GM19328 (cell line): Measurements from ENCODE around the gene SLC7A5.
"Not testable (repeated sequence)": the region's sequence is repeated elsewhere in the genome, so short reads cannot be mapped to it uniquely, and the experiment has no call there.

Source experiments
- ATAC-seq: cut with Tn5 transposase; IDR thresholded peaks from one replicate; pipeline ENCODE4 v1.9.1; 2021; ENCODE audit warnings: mild to moderate bottlenecking, moderate library complexity; ENCODE audit not compliant: unreplicated experiment

The SLC7A5 gene

GRCh38 chr16:87802670-87803069, 66.6 kb downstream of the SLC7A5 start:
- ATAC-seq, result no peak

GRCh38 chr16:87801679-87802259, 67.5 kb downstream of the SLC7A5 start:
- no peak for ATAC-seq

GRCh38 chr16:87800497-87800896, 68.8 kb downstream of the SLC7A5 start:
- no peak for ATAC-seq

- ATAC-seq, result no peak
Observed at GRCh38 chr16:87795336-87795735, 74.0 kb downstream of the SLC7A5 start.

GRCh38 chr16:87794485-87795078, 74.7 kb downstream of the SLC7A5 start:
- ATAC-seq, result no peak

- no peak for ATAC-seq
Observed at GRCh38 chr16:87792205-87792565, 77.1 kb downstream of the SLC7A5 start.

- no peak for ATAC-seq
Observed at GRCh38 chr16:87791295-87792204, 77.8 kb downstream of the SLC7A5 start.

- ATAC-seq, result no peak
Observed at GRCh38 chr16:87790292-87791100, 78.8 kb downstream of the SLC7A5 start.

- ATAC-seq, result no peak
Observed at GRCh38 chr16:87789437-87790291, 79.6 kb downstream of the SLC7A5 start.

GRCh38 chr16:87788730-87789436, 80.4 kb downstream of the SLC7A5 start:
- ATAC-seq, result not testable (repeated sequence)

GRCh38 chr16:87787451-87788091, 81.7 kb downstream of the SLC7A5 start:
- ATAC-seq, result not testable (repeated sequence)

- ATAC-seq, result no peak
Observed at GRCh38 chr16:87784812-87785211, 84.5 kb downstream of the SLC7A5 start.

GRCh38 chr16:87782033-87782432, 87.3 kb downstream of the SLC7A5 start:
- ATAC-seq, result no peak

- ATAC-seq, result no peak
Observed at GRCh38 chr16:87780385-87780989, 88.8 kb downstream of the SLC7A5 start.
